HG03045 (cell line): ENCODE results near the gene CBFA2T2.
A peak's percentile ranks its signal among the peaks of the same experiment; 100 is the strongest.

Experiments
- ATAC-seq: cut with Tn5 transposase; IDR thresholded peaks from one replicate; pipeline ENCODE4 v1.9.1; 2021; ENCODE audit warnings: mild to moderate bottlenecking, moderate library complexity; ENCODE audit not compliant: unreplicated experiment

Gene CBFA2T2

GRCh38 chr20:33676121-33676520 lies 186.2 kb downstream of the CBFA2T2 start:
- no peak for ATAC-seq

GRCh38 chr20:33676652-33677645 lies 187.1 kb downstream of the CBFA2T2 start:
- no peak for ATAC-seq

DNA sequence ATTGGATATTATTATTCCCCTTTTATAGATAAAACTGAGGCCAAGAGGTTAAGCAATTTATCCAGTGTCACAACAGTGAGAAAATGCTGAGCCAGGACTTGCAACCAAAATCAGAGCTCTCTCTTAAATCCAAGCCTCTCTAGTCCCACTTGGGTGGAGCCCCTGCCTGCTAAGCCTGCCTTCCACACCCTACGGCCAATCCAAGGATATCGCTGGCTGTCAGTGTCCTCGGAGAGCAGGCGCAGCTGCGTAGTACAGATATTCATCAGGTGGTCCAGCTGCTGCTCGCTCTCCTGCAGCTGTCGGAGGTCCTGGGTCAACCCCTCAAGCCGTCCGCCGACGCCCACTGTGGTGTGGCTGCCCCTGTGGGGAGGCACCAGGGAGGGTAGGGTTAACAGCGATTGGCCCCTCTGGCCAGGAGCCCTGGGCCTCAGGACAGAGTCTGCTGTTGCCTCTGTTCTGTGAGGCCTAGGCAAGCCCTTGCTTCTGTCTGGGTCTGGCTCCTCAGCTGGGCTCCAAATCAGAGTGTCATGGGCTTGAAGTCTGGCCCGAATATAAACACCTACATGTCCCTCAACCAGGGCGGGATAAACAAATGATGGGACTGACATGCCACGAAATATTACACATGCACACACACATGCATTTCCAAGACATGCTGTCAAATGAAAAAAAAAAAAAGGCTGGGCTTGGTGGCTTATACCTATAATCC lies 188.3 kb downstream of the CBFA2T2 start:
- ATAC-seq = no peak

- no peak for ATAC-seq
These were observed 190.0 kb downstream of the CBFA2T2 start for GRCh38 chr20:33679758-33680485.

DNA sequence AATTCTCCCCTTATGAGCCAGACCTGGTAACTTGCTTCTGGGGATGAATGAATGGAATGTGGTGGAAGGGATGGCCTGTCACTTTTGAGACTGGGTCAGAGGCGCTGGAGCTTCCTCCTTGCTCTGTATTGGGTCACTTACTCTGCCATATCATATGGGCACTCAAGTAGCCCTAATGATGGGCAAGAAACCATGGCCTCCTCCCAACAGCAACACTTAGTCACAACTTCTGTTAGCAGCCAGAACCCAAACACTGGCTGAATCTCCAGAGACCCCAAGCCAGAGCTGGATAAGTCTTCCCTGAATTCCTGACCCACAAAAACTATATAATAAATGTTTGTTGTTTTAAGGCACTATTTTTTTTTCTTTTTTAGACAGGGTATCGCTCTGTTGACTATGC lies 190.8 kb downstream of the CBFA2T2 start:
- ATAC-seq = no peak

DNA sequence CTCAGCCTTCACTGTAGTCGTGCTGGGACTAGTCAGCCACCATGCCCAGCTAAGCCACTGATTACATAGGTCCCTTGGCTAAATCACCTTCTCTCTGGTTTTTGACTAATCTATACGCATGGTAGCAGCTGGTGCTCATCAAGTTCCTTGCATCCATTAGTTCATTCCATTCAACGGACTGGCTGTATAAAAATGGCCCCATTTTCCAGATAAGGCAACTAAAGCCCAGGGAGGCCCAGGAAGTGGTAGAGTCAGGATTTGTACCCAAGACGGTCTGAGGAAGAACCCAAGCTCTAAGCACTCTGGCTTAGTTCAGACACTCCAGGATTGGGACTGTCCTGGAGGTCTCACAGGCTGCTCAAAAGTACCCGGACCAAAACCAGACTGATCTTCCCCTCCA lies 191.4 kb downstream of the CBFA2T2 start:
- ATAC-seq = no peak

DNA sequence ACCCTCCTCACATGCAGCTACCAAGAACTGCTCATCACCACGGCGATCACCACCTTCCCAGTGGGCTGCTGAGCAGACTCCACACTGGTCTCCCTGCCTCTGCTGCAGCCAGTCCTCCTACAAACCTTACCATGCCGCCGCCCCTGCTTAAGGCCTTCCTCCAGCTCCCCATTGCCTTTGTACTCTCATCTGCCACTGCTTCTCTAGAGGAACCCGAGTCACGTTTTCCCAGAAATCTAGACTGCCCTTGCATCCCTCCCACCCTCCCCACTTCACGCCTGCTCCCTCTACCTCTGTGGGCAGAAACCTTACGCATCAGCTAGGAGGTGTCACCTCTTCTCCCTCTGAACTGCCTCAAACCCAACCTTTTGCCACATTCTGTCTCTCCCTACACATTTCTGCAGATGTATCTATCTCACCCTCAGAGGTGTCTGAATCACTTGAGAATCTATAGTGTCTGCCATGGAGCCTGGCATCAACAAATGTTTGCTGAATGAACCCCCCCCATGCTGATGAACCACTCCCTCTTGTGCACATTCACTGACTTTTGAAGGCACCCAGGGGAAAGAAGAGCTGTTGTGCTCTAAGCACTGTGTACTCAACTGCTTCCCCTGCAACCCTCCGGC lies 191.9 kb downstream of the CBFA2T2 start:
- ATAC-seq = no peak

DNA sequence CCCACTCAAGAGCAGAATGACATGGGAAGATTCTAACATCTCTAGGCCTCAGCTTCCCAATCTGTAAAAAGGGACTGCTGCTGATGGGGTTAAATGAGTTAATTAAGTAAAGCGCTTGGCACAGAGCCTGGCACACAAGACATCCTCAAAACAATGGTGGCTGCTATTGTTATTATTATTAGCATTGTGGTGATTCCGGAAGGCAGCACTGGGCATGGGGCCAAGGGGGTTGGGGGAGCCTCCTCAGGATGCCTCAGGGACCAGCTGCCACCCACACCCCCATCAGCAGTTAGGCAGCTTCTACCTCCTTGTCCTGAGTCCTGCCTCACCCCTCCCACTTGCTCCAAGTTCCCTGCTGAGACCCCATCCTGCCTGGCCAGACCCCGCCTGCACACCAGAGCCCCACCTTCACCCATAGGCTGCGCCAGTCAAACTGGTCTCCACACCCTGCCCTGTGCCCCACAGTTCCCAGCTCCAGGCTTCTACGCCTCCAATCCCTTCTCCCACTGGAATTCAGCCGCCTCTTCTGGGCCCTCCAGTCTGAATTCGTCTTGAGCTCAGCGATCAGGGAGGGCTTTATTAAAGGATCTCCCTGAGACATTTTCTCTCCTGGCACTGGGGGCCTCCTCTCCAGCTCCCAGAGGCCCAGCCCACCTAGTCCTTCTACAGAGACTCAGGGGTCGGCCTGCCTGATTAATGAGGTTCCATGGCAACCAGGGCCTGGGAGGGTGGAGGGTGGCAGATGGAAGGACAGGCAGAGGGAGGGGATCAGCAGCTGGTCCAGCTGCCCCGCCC lies 194.8 kb downstream of the CBFA2T2 start:
- no peak for ATAC-seq

- peak; percentile 35 for ATAC-seq
These were observed 195.6 kb downstream of the CBFA2T2 start for GRCh38 chr20:33685328-33686099.

GRCh38 chr20:33686100-33686983 lies 196.4 kb downstream of the CBFA2T2 start, which contains the start of gene E2F1:
Gene E2F1, minus strand, starts transcription at chr20:33686385. Its CDS starts 121 bp downstream, at chr20:33686264.
- ATAC-seq = peak; percentile 83

GRCh38 chr20:33686984-33687366 lies 197.1 kb downstream of the CBFA2T2 start:
- no peak for ATAC-seq

- no peak for ATAC-seq
These were observed 197.5 kb downstream of the CBFA2T2 start for GRCh38 chr20:33687370-33687915.

DNA sequence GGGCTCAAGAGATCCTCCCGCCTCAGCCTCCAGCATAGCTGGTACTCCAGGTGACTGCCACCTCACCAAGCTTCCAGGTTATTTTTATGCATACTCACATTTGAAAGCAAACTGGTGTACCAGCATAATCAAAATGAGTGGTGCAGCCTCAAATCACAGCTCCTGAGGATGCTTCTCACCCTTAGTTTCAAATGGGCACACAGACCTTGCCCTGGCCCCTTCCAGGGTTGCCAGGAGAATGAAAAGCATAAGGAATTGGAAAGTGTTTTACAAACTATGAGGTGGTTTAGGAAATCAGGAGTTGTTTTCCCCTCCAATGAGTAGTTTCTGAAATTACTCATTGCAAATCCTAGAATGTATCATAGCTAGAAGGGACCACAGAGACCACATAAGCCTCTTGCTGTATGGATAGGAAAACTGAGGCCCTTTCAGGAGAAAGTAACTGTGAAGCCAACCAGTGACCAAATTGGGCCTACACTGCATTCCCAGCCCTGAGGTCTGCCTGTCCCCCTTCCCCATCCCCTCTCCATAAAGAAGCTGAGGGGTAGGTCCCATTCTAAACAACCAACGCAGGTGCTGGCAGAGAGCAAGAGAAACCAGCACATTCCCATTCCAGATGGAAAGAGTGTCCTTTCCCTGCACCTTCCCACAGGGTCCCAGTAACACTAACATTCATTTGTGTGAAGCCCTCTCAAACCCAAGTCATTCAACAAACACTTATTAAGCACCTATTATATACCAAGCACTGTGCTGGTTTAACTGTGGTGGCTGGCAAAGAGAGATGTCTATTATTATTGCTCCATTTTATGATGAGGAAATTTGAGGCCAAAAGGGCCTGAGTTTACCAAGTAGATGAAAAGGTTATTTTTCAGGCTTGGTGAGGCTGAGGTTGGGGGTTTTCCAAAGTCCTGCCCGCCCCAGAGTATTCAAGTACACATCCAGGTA lies 198.4 kb downstream of the CBFA2T2 start:
- ATAC-seq = no peak

GRCh38 chr20:33688938-33689424 lies 199.1 kb downstream of the CBFA2T2 start:
- no peak for ATAC-seq

DNA sequence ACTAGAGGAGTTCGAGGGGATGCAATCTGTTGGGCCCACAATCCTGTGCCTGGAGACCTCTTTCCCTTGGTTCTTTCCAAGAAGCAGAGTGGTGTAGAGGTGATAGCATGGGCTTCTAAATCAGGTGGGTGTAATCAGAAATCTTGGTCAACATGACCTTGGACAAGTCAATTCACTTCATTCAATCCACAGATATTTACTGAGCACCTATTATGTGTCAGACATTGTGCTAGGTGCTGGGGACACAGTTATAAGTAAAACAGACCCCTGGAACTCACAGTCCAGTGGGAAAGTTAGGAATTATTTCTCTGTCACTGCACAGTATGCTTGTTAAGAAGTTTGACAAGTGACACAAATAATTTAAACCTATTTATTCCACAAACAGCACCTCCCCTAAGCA lies 199.6 kb downstream of the CBFA2T2 start:
- no peak for ATAC-seq

- ATAC-seq = no peak
These were observed 200.1 kb downstream of the CBFA2T2 start for GRCh38 chr20:33689973-33690372.

DNA sequence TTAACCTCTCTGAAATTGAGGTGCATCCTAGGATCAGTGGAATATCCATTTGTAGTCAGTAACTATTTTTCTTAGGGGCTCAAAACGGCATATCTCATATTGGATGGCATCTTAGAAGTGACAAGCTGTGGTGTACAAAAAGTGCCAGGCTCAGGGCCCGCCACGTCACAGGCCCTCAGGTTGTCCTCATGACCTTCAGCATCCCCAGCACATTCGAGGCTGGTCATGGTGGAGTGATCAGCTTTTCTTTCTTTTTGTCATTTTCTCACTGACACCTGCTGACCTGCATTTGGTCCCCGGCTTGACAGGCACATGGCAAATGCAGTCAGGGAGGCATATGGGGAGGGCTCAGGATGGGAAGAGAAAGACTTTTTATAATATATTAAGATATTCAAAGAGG lies 203.4 kb downstream of the CBFA2T2 start:
- ATAC-seq = no peak
